Hematopoietic multipotent progenitor cell (in vitro differentiated cells): Measurements from ENCODE around the gene SFXN5. TPM values are rescaled to one million over a fixed set of nuclear protein-coding genes. Genes with fewer than 3 reads are reported as not detected.
A peak's percentile ranks its signal among the peaks of the same experiment; 100 is the strongest.
"Not testable (repeated sequence)": the region's sequence is repeated elsewhere in the genome, so short reads cannot be mapped to it uniquely, and the experiment has no call there.

Source experiments
- DNase-seq, 3 donors: peaks; one replicate each; pipeline ENCODE4 v3.0.0-alpha.2; 2011 to 2015; ENCODE audit warnings: low read depth in 2 of 3, low spot score in 2 of 3
- total RNA-seq: library from RNA; depleted of rRNA; stranded (reverse); fragments of >200 nt; gene quantifications from one replicate; pipeline ENCODE4 v1.2.3, GENCODE V29; 2012

Gene SFXN5
- total RNA-seq, 1 donor, result 28.8 TPM

DNA sequence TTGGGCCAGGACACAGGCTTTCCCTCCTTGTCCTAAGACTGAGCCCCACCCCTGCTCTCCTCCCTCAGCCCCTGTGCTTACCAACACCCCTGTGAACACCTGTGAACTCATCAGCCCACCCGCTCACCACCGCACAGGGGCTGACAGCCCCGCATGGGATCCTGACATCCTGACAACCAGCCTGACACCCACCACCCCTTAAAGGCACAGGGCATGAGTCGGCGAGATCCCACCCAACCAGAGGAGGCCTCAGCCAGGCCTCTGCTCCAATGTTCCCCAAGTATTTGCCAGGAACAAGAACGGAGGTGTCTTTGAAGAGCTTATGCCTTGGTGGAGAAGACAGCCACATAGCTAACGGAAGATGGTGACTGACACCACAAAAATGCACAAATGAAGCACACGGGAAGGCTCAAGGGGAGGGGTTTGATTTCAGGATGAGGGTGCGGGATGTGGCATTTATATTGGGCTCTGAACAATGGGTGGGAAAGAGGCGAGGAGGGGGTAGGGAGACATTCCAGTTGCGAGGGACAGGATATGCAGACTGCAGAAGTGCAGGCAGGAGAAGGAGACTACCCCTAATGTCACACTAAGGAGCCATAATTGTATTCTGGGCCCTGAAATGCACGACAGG, 30.2 kb upstream of the SFXN5 start:
- DNase-seq, result no peak

DNA sequence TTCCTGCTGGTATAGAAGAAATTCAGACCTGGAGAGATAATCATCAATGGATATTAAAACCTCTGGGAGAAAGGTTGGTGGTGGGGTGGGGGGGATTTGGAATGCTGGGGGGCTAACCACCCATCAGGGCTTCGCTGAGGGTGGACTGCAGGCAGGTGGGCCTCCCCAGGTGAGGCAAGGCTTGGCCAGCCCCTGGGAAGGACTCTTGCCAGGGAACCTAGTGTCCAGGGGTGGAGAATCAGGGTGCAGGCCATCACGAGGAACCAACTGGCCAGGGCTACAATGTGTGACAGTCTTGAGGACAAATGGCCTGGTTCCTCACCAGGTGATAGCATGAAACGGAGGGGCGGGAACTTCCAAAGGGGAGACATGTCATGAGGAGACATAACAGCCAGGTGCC, 29.4 kb upstream of the SFXN5 start:
- DNase-seq, result no peak

- DNase-seq, result no peak
These were observed 28.0 kb upstream of the SFXN5 start for GRCh38 chr2:73099486-73099885.

GRCh38 chr2:73095910-73096309, 24.4 kb upstream of the SFXN5 start:
- DNase-seq, result no peak

- not testable (repeated sequence) for DNase-seq
These were observed 22.2 kb upstream of the SFXN5 start for GRCh38 chr2:73093601-73094218.

DNA sequence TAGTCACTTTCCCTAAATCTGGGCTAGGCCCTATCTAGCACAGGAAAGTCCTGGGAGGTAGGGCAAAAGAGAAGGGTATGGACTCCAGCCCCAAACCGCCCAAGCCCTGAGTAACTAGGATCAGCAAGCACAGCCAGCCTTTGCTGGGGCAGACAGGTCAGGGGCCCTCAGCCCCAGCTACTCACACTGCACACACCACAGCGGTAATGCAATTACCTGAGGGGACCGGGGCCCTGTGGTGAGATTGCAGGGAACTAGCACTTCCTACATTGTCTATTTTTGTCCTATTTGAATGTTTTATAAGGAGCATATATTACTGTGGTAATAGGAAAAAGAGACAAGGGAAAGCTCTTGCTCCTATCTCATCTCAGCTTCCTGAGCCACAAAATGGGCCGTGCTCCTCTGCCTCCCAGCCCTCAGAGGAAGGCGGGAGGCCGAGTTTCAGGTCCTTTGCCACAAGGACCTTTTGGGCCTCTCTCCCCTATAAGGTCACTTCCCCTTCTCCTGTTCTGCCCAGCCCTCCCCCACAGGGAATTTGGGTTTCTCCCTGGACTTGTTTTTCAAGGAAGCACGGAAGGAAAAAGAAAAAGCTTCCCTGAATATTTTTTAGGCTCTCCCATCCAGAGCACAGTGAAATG, 20.8 kb upstream of the SFXN5 start:
- DNase-seq, result no peak

- no peak for DNase-seq
These were observed 20.2 kb upstream of the SFXN5 start for GRCh38 chr2:73091696-73092095.

DNA sequence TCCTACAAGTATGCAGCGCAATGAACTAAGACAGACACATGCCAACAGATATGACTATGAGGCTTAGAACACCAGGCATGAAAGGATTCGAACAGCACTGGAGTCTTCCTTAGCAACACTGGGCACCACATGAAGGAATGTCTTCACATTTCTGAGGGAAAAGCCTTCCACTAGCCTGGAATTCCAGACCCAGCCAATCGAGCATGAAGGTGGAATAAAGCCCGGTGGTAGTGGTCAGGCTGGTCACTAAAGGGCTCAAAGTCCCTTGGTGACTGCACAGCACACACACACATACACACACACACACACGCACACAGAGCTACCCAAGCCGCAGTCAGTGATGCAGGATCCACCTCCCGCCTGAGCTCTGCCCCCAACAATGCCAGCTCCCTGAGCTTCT, 19.7 kb upstream of the SFXN5 start:
- DNase-seq, result no peak

DNA sequence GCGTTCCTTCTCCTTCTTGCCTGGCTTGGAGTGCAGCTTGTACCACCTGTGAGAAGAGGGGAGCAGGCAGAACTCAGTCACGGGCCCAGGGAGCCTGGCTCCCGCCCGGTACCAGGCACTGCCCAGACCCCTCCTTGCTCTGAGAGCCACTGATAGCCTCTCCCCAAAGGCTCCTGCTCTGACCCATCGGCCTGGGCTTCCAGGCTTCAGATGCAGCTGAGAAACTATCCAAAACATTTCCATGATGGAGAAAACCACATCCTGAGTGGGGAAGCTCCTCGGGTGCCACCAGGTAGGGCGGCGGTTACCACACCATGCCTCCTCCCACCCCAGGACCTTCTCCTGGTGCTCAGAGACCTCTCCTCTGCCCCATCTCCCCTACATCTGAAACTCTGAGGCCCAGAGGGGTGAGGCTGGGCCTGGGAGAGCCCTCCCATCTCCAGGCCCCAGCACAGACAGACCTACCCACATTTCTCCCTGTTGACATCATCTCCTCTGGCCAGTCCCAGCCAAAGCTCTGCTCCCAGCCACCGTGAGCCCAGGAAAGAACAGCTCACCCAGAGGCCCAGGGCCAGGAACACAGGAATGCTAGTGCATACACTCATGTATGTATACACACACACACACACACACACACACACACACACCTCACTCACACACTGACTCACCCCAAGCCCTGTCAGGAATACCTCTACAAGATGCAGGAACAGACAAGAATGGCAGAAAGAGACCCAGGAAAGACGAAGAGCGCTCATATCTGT, 17.9 kb upstream of the SFXN5 start:
- DNase-seq, result no peak

DNA sequence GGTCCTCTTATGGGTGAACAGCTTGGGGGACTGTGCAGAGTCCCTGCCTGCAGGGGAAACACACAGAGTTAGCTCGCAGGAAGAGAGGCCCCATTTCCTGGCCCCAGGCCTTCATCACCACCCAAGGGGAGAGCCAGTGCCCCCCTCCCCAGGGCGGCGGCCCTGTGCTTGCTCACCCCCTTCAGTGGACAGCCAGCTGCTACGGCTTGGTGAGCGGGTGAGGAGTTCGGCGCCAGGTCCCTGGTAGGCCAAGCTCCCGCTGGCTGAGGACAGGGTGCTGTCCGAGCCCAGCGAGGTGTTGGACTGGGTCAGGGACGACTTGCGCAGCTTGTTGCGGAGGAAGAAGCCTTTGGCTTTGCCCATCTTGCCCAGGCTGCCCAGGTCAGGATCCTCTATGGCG, 17.2 kb upstream of the SFXN5 start:
- DNase-seq, result no peak

- DNase-seq, result no peak
These were observed 16.7 kb upstream of the SFXN5 start for GRCh38 chr2:73088211-73088610.

DNA sequence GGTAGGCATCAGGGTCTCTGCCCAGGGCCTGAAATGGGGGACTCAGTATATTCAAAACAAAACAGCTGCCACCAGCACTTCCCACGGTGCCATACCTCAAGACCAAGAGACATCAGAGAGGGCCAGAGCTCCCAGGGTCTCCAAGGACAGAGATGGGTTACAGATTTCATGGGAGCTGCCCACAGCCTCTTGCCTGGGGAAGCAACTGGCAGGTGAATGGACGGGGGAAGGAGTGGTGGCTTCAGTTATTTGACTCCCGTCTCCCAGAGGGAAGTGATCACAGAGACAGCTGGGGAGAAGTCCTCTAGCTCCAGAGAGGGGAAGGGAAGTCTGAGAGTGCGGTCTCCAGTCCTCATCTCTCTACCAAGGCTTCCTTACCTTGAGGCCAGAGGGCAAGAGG, 15.8 kb upstream of the SFXN5 start:
- DNase-seq, result no peak

- DNase-seq, result peak; percentile 52 to 90 (median 71)
These were observed 14.2 kb upstream of the SFXN5 start for GRCh38 chr2:73085691-73086090.

- DNase-seq, result no peak
These were observed 13.5 kb upstream of the SFXN5 start for GRCh38 chr2:73084971-73085370.

GRCh38 chr2:73083886-73084800, 12.6 kb upstream of the SFXN5 start:
- DNase-seq, result peak in 1 of 3 donors; percentile 41

- DNase-seq, result no peak
These were observed 11.3 kb upstream of the SFXN5 start for GRCh38 chr2:73082523-73083410.

- no peak for DNase-seq
These were observed 9.7 kb upstream of the SFXN5 start for GRCh38 chr2:73081181-73081671.

- DNase-seq, result no peak
These were observed 9.0 kb upstream of the SFXN5 start for GRCh38 chr2:73080321-73081131.
